Measurements from ENCODE around the gene SMIM35.
"Not testable (repeated sequence)": the region's sequence is repeated elsewhere in the genome, so short reads cannot be mapped to it uniquely, and the experiment has no call there.

The SMIM35 gene

DNA sequence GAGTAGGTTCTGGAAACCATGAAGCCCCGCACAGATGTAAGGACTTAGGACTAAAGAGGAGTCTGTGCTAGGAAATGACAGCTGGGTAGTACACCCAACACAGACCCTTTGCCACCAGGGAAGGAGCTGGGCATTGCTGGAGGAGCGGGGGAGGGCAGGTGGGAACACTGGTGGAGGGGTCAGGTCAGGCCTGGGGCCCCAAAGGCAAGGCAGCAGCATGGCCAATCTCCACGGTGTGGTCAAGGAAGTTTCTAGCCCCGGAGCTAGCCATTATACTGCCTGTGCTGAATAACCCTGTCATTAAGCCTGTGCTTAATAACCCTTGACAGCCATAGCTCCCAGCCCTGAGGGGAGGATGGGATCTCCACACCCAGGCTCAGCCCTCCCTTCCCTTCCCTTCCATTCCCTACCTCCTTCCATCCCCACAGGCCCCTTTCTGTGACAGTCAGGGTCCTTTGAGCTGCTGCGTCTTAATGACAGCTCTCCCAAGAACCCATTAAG lies 7.8 kb downstream of the SMIM35 start:
- no peak for FAIRE-seq

DNA sequence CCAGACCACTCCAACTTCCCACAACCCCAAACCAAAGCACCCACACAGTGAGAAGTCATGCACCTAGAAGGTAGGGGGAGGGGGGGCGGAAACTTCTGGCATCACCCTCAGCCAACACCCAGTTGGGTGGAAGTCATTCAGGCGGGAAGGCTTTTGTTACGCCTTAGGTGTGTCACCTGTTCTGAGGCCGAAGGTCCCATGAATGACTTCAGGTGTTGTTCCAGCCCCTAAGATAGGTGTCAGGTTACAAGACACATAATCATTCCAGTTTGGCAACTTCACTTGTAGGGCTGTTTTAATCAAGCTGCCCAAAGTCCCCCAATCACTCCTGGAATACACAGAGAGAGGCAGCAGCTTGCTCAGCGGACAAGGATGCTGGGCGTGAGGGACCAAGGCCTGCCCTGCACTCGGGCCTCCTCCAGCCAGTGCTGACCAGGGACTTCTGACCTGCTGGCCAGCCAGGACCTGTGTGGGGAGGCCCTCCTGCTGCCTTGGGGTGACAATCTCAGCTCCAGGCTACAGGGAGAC lies 9.9 kb downstream of the SMIM35 start, which contains the start of gene TMPRSS4:
TMPRSS4 (plus strand) TSS at position 325 of the 528 bp plus-strand sequence. CDS start 225 bp downstream, outside the sequence.
- no peak for FAIRE-seq

DNA sequence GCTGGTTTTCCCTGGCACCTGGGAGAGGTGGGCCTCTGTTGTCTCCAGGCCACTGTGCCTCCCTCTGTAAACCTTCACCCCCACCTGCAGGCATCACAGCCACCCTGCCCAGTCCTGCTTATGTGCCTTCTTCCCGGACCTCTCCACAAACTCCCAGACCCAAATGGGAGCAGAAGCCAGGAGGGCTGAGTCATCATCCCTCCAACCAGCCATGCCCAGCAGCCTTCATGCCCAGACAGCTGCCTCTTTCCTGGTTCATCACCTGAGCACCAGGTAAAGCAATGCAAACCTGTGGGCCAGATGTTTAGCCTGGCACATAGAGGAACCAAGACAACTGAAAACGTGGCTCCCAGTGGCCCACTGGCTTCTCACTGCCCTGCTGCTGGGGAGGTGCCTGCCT lies 12.0 kb downstream of the SMIM35 start:
- no peak for FAIRE-seq

DNA sequence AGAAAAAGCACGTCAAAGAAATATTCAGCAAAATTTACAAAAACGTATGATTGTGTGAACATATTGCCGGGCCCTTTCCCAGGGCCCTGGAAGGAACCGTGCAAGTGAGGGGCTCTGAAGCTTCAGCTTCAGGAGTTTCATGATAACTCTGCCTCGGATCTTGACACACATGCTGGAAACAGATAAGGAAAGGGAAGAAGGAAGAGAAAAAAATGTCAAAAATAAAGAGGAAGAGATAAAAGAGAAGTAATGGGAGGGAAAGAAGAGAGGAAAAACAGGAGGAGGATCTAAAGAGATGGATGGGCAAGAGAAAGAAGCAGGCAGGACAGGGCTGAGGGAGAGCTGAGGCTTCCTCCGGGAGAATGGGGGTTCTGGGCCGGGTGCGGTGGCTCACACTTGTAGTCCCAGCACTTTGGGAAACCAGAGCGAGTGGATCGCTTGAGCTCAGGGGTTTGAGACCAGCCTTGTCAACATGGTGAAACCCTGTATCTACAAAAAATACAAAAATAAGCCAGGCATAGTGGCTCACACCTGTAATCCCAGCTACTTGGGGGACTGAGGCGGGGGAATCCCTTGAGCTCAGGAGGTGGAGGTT lies 12.6 kb downstream of the SMIM35 start:
- no peak for FAIRE-seq

DNA sequence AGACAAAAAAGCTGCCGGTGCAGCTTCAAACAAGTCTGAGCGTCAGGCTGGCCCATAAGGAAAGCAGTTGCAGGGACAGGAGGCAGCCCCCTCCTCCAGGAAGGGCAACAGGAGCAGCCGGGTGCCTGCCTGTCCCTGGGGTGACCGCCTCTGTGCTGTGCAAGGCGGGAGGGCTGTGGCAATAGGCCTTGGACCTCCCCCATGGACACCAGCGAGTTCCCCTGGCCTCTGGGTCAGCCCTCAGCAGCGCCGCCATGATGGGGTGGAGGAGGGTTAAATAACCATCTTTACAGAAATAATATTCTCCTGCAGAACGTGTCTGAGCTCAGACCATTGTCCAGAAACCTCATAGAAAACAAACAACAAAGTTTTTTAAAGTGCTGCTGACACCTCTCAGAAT lies 13.2 kb downstream of the SMIM35 start:
- FAIRE-seq = no peak

DNA sequence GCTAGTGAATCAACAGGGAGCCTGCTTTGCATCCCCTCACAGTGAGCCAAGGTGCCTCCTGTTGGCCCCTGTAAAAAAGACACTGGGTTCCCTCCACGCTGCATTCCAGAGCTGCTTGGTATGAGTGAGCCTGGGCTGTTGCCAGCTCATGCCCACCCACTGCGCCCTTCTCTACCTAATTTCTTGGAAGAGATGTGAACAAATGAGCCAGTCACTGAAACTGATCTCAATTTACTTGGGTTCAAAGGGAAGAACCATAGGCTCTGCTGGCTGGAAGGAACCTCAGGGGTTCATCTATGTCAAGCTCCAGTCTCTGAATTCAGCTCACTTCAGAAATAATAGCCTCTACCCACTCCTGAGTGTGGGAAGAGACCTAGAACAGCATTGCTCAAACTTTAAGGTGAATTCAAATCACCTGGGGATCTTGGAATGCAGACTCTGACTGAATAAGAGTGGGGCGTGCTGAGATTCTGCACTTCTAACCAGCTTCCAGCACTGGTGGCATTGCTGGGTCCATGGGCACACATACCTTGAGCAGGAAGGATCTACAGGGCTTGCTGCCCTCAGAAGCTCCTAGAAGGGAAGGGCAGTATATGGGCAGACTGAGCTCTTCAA lies 15.2 kb downstream of the SMIM35 start:
- FAIRE-seq = no peak

DNA sequence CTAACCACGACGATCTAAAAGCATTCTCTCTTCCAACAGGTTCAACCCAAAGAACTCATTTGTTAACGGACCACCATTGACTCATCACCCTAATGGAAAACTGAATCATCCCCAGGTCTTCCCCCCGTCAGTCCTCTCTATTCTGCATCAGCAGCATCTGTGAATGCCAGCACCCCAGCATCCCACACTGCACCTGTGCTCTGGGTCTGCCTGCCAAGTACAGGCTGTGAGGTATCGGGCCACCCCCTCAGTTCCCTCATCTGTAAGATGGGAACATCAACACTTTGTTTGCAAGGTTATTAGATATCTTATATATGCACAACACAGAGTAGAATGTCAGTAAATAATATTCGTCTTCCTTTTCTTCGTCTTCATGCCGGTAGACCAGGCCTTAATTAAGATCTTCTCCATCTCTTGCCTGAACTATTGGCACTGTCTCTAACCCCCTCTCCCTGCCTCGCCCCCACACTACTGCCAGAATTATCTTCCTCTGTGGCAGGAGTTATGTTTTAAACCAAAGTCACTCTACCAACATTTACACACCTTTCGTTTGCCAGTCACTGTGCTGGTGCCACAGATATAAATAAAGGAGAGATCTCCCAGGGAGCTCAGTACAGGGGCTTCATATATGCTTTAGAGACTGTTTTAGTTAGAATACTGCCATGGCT lies 17.7 kb downstream of the SMIM35 start:
- FAIRE-seq = no peak

DNA sequence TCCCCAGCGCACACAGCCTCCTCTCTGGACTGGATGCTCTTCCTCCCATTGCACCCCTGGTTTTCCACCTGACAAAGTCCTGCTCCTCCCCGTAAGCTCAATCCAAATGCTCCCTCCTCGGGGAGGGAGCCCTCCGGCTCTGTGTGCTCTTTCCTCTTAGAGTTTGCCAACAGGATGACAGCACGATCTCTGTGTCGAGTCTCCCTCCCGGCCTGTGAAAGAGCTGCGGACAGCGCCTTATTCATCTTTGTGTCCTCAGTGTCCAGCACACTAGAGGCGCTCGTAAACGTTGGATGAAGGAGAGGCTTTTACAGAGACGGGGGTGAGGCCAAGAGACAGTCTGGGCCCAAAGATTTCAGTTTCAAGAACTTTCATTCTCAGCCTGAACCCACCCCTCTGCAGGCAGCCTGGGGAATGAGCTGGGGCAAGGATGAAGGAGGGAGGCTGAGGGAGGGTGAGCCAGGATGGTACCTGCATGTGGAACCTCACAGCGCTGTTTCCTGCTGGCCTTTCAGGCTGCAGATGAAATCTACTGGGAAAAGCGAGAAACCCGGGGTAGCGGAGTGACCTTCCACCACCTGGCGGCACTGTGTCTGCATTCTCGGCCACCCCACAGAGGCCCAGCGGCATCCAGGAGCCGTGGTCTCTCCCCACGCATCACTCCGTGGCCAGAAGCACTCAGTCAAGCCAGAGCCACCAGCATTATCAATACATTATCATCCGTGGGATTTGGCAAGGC lies 18.4 kb downstream of the SMIM35 start:
- FAIRE-seq = no peak

DNA sequence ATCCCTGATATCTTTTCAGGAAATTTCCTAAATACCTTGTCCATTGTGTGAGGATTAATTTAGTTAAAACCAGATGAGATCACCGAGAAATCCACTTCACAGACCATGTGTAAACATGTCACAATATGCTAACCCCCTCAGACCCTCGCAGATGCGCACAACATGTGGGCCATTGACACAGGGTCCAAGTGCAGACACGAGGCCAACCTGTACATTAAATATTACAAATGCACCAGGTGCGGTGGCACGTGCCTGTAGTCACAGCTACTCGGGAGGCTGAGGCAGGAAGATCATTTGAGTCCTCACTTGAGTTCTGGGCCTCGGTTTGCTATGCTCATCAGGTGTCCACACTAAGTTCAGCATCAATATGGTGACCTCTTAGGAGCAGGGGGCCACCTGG lies 19.8 kb downstream of the SMIM35 start:
- FAIRE-seq = no peak

DNA sequence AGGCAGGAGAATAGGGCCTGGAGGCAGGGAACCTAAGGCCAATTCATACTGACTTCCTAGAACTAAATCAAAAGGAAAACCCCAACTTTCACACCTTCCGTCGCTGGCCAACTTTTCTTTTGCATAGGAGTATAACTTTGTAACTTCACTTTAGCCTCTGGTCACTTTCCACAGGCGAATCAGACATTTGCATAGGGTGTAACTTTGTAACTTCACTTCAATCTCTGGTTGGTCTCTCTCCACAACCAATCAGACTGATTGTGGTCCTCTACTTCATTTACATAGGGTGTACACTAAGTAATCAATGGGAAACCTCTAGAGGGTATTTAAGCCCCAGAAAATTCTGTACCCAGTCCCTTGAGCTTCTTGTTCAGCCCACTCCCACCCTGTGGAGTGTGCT lies 21.4 kb downstream of the SMIM35 start:
- FAIRE-seq = no peak

DNA sequence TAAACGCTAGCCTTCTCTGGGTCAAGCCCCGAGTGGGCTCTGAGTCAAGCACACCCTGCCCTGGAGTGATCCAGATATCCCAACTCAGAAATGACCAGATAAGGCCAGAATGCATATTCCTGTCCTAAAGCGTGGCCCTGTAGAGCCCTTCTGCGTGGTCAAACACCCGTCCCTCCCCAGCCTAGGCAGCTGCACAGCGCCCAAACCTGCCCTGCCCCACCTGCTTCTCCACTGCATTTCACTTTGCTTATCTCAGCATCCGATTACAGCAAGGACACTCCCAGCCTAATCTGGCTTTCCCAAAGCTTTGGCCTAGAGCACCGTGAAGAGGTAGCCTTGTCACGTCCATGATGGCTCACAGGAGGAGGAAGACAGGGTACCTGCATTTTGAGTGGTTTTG lies 21.8 kb downstream of the SMIM35 start:
- no peak for FAIRE-seq

DNA sequence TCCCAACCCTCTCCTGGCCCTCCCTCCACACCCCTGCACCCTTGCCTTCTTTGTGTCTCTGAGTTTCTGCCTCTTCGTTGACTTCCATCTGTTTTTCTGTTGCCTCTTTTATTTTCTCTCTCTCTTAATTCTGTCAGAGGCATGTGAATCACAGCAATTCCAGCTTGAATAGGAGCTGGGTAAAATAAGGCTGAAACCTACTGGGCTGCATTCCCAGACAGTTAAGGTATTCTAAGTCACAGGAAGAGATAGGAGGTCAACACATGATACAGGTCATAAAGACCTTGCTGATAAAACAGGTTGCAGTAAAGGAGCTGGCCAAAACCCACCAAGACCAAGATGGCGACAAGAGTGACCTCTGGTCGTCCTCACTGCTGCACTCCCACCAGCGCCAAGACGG lies 24.1 kb downstream of the SMIM35 start:
- not testable (repeated sequence) for FAIRE-seq

DNA sequence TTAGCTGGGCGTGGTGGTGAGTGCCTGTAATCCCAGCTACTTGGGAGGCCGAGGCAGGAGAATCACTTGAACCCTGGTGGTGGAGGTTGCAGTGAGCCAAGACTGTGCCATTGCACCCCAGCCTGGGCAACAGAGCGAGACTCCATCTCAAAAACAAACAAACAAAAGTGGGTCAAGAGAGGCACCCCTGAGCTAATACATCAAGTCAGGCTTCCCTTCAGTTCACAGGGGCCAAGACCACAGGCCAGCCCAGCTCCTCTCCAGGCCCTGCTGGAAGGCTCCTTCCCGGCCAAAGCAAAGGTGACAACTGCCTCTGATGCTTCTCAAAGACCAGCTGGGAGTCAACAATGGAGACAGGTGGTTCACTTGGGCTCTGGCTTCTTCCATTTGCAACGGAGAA lies 24.6 kb downstream of the SMIM35 start:
- FAIRE-seq = not testable (repeated sequence)

DNA sequence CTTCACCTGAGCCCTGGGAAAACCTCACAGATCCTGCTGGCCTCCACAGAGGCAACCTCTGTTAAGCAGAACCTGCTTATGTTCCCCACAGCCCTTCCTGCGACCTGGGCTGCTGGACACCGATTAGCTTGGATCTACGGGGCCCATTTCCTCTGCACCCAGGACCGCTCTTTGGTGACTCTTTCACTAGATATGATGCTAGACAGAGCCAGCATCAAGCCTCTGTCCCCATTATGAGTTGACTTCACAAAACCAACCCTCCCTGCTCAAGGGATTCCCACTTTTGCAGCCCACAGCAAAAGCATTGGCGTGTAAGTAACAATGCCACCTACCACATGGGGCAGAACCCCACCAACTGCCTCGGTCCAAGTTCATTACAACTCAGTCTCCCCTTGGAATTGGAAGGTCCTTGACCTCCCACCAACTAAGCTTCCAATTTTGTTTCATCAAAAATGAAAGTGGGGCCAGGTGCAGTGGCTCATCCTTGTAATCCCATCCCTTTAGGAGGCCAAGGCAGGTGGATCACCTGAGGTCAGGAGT lies 25.1 kb downstream of the SMIM35 start:
- FAIRE-seq = no peak

DNA sequence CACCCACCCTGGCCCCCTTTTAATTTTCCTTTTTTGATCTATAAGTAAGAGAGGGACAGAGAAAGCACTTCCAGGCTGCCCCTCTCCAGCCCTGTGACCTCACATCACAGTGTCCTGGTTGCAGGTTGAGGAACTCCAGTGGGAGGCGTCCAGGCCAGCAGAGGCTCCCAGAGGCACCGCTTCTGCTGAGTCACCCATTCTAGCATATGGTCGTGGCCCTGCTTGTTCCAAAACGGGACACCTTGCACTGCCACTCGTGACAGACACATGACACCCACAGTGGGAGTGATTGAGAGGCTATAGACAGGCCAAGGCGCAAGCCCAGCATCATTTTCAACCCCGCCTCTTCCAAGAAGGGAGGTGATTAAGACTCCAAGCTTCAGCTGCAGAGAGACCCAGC lies 25.9 kb downstream of the SMIM35 start:
- FAIRE-seq = no peak

DNA sequence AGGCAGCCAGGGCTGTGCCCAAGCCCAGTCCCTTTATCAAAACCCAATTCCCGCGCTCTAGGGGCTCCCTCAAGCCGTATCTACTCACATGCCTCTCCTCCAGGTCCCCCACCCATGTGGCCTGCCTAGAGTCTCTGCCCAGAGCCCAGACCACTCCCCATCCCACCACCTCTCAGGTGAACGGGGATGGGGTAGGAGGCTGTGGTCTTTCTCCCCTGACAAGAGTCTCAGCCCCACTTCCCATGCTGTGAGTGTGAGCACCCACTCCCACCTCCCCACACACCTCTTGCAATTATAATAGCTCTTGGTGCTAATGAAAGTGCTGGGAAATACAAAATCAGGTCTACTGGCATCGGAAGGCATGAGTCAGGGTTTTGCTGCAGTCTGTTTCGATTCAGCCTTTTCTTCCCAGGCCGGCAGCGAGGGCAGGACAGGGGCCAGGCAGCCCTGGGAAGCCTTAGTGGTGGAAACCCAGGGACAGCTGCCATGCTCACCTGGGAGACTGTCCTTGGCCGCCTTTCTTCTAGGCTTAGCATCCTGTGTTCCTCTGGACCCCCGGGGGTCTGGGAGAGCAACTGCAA lies 26.6 kb downstream of the SMIM35 start:
- FAIRE-seq = no peak

DNA sequence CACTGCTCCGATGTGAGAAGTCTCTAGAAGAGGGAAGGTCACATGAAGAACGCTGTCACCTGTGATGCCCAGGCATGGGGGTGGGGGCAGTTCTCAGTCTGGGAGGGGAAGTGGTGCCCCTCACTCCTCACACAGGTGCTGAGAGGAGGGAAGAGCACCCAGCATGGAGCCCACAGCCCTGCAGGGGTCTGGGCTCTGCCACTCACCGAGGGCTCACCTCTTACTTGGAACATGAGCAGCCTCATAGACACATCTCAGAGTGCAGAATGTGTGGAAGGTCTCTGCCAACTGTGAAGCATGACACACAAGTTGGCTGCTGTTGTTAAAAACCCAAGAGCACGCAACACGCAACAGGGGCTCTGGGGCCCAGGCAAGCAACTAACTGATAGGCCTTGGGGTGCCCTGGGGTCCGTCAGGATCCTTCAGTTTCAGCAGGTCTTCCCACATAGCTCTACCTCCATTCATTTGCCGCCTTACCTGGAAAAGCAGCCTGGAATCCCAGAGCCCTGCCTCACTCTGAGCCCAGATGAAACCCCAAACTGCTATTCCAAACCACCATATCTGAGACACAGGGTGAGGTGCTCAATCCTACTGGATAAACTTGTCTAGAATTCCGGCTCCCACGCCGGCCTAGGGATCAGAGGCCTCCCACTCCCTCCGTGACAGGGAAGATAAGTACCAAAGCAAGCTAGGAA lies 27.4 kb downstream of the SMIM35 start:
- FAIRE-seq = no peak

DNA sequence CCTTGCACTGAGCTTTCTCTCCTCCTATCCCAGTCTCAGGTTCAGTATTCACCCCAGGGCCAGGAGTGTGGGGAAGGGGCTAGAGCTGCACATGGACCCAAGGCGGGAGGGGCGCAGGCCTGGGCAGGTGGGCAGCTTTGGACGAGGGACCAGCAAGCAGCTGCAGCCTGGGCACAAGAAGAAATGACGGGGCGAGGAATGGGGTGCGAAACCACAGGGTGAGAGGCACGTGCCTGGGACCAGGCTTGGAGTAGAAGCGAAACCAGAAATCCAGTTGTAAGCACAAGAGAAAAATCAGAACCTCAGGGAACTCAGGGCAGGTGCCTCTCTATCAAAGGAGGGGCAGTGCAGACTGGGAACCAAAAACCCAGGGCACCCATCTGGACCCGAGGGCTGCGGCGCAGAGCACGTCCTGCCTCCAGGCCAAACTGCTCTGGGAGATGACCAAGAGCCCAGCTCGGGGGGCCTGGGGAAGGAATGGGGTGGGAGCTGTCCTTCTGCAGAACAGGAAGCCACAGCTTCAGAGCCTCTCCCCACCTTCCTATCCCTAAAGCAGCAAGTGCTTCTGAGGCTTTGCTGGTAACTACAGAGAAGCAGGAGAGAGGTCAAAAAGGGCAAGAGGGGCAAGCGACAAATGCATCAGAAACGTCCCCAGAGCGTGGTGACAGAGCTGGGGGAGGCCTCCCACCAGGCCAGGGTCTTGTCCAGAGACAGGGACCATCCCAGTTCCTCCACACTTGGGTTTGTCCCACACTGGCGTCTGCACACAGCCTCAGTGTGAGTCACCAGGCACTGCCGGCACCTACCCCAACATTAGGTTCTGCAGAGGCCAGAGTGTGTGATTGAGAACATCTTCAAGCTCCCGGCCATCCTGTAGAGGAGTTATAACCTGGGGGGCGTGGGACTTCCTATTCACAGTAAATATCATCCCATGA lies 28.2 kb downstream of the SMIM35 start:
- FAIRE-seq = no peak

DNA sequence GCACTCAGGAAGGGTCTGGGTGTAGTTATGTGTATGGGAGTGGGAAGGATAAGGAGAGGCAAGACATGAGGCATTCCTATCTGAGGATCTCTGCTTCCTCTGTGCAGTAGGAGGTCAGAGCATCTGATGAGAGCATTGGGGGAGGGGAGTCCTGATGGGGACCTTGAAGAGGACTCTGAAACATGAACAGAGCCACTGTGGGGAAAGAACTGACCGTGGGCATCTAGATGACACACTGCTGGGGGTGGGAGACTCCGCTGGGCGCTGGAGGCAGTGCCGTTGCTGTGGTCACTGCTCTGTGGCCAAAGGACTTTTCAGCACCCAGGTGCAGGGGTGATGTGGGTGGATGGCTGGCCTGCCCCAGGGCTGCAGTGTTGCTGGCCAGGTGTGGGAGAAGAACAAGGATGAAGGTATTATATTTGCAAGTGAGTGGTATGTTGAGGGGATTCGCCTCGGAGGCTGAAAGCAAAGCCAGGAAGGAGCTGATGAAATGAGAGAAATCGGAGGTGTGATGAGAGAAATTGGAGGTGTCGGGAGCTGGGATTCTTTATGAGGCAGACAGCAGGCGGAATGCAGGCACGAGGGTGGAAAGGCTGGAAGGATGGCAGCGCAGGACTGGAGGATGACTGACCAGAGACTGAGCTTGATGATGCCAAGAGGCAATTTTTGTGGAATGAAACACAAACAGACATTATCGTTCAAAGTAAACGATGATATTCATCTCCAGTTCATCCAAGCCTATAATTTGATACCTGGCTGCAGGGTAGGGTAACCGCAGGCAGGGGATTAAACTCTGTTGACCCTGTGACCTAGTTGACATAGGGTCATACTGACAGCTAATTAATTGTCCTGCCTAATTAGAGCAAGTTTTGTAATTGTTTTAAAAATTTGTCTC lies 29.3 kb downstream of the SMIM35 start:
- no peak for FAIRE-seq

DNA sequence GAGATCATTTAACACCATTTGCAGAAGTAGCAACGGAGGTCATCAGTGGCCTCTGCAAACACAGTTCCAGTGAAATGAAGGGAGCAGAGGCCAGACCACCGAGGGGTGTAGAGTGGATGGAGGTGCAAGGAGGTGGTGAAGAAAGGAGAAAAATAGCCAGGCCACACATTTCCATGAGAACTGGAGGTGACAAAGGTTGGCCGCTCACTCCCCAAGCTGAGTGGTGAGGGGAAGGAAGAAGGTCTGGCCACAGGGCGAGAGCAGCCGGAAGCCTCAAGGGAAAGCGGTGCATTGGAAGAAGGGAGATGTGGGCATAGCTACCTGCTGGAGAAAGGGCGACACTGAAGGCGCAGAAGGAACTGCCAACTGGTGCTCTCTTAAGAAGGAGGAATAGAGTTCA lies 30.0 kb downstream of the SMIM35 start:
- no peak for FAIRE-seq
